Measurements from ENCODE around the gene KERA. TPM values are rescaled to one million over a fixed set of nuclear protein-coding genes. Genes with fewer than 3 reads are reported as not detected.

KERA gene
- total RNA-seq, 4 donors from 2014 or later, result not detected

GRCh38 chr12:91056488-91056887, 1.3 kb downstream of the KERA start:
- TF ChIP-seq CTCF (IDR thresholded peaks at IDR 0.05), result no peak
- TF ChIP-seq POLR2AphosphoS5 (IDR thresholded peaks at IDR 0.05), result no peak
- TF ChIP-seq EP300 (IDR thresholded peaks at IDR 0.05), result no peak
- TF ChIP-seq POLR2A (IDR thresholded peaks at IDR 0.05; ENCODE audit: low read depth), result no peak
- no peak for DNase-seq (ENCODE audit: extremely low spot score)
- no peaks in the 10 kb centered on the region for H3K9me3 ChIP-seq
- peaks cover 4 to 17% (median 12%) of the 10 kb centered on the region in 4 donors for H3K4me1 ChIP-seq
- WGBS, result 89% methylated on average over 2 of the region's 2 CpGs
- H3K27me3 ChIP-seq, result no peaks in the 10 kb centered on the region
- no peak overlapping the region for H3K4me3 ChIP-seq
- no peaks in the 10 kb centered on the region for H3K36me3 ChIP-seq
- no peak overlapping the region for H3K27ac ChIP-seq (replicated peaks in 1 of 4)
- intact Hi-C loops (cut with DNase I), result no loop called here

- Histone ChIP-seq H3K36me3 (no peaks in the 10 kb centered on the region), H3K4me1 (peaks cover 4 to 17% (median 12%) of the 10 kb centered on the region in 4 donors), H3K9me3 (no peaks in the 10 kb centered on the region), H3K4me3 (no peak overlapping the region), H3K27ac (replicated peaks in 1 of 4) (no peak overlapping the region), H3K27me3 (no peaks in the 10 kb centered on the region)
- TF ChIP-seq POLR2AphosphoS5 (IDR thresholded peaks at IDR 0.05), result no peak
- no peak for TF ChIP-seq POLR2A (IDR thresholded peaks at IDR 0.05; ENCODE audit: low read depth)
- no peak for TF ChIP-seq CTCF (IDR thresholded peaks at IDR 0.05)
- no peak for TF ChIP-seq EP300 (IDR thresholded peaks at IDR 0.05)
- intact Hi-C loops (cut with DNase I), result no loop called here
- DNase-seq (ENCODE audit: extremely low spot score), result no peak
- WGBS, result 60% methylated on average over 1 of the region's 1 CpG
Measured at GRCh38 chr12:91055976-91056375, 1.8 kb downstream of the KERA start.

GRCh38 chr12:91053951-91054715, 3.7 kb downstream of the KERA start:
- no peak overlapping the region for H3K4me3 ChIP-seq
- intact Hi-C loops (cut with DNase I), result no loop called here
- WGBS, result 28% methylated on average over 4 of the region's 4 CpGs
- no peaks in the 10 kb centered on the region for H3K36me3 ChIP-seq
- TF ChIP-seq EP300 (IDR thresholded peaks at IDR 0.05), result no peak
- no peak for TF ChIP-seq POLR2A (IDR thresholded peaks at IDR 0.05; ENCODE audit: low read depth)
- no peak for TF ChIP-seq POLR2AphosphoS5 (IDR thresholded peaks at IDR 0.05)
- no peaks in the 10 kb centered on the region for H3K27me3 ChIP-seq
- DNase-seq (ENCODE audit: extremely low spot score), result no peak
- no peak overlapping the region for H3K27ac ChIP-seq (replicated peaks in 1 of 4)
- H3K4me1 ChIP-seq, result peaks cover 4 to 17% (median 12%) of the 10 kb centered on the region in 4 donors
- no peaks in the 10 kb centered on the region for H3K9me3 ChIP-seq

GRCh38 chr12:91052026-91052425, 5.8 kb downstream of the KERA start:
- no peak overlapping the region for H3K27ac ChIP-seq (replicated peaks in 1 of 4)
- H3K9me3 ChIP-seq, result no peaks in the 10 kb centered on the region
- no peak for DNase-seq (ENCODE audit: extremely low spot score)
- intact Hi-C loops (cut with DNase I), result no loop called here
- H3K4me3 ChIP-seq, result no peak overlapping the region
- H3K27me3 ChIP-seq, result no peaks in the 10 kb centered on the region
- peaks cover 4 to 17% (median 12%) of the 10 kb centered on the region in 4 donors for H3K4me1 ChIP-seq
- TF ChIP-seq POLR2AphosphoS5 (IDR thresholded peaks at IDR 0.05) (no peak), POLR2A (IDR thresholded peaks at IDR 0.05; ENCODE audit: low read depth) (no peak), EP300 (IDR thresholded peaks at IDR 0.05) (no peak), CTCF (IDR thresholded peaks at IDR 0.05) (no peak)
- no peaks in the 10 kb centered on the region for H3K36me3 ChIP-seq

GRCh38 chr12:91044586-91044985, 13.2 kb downstream of the KERA start:
- Histone ChIP-seq H3K27me3 (no peaks in the 10 kb centered on the region), H3K36me3 (no peaks in the 10 kb centered on the region), H3K4me1 (peaks cover 0 to 16% (median 7%) of the 10 kb centered on the region in 4 donors), H3K9me3 (no peaks in the 10 kb centered on the region), H3K27ac (replicated peaks in 1 of 4) (no peak overlapping the region), H3K4me3 (no peak overlapping the region)
- intact Hi-C loops (cut with DNase I), result no loop called here
- TF ChIP-seq EP300 (IDR thresholded peaks at IDR 0.05) (no peak), POLR2AphosphoS5 (IDR thresholded peaks at IDR 0.05) (no peak), POLR2A (IDR thresholded peaks at IDR 0.05; ENCODE audit: low read depth) (no peak), CTCF (IDR thresholded peaks at IDR 0.05) (no peak)
- no peak for DNase-seq (ENCODE audit: extremely low spot score)
- 40% methylated on average over 2 of the region's 2 CpGs for WGBS

Measured in esophagus muscularis mucosa (tissue), 4 donors.